Measurements from ENCODE around the gene TNIK.
"Not testable (repeated sequence)": the region's sequence is repeated elsewhere in the genome, so short reads cannot be mapped to it uniquely, and the experiment has no call there.

Gene TNIK

DNA sequence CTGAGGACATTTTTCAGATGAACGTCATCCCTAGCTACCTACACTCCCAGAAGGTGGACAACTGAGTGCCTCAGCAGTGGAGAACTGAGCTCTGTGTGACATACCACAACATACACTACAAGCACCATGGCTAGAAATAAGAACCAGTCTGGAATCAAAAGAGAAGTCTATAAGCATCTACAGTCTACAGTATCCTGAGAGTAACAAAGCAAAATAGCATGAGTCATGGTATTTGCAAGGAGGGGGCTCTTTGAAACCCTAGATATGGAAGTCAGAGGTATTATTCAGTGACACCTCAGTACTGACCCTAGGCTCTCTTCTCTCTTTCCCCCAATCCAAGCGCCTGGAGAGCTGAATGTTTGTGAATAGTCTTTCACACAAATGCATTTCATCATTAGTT is 87.5 kb downstream of the TNIK start:
- Mint-ChIP-seq H3K4me3 (no peak overlapping the region), H3K36me3 (ENCODE audit: low read depth) (peaks cover 11% of the 10 kb centered on the region), H3K4me1 (ENCODE audit: low read depth) (peaks cover 10% of the 10 kb centered on the region), H3K27ac (no peak overlapping the region), H3K27me3 (ENCODE audit: low read depth) (no peaks in the 10 kb centered on the region), H3K9me3 (no peaks in the 10 kb centered on the region)

DNA sequence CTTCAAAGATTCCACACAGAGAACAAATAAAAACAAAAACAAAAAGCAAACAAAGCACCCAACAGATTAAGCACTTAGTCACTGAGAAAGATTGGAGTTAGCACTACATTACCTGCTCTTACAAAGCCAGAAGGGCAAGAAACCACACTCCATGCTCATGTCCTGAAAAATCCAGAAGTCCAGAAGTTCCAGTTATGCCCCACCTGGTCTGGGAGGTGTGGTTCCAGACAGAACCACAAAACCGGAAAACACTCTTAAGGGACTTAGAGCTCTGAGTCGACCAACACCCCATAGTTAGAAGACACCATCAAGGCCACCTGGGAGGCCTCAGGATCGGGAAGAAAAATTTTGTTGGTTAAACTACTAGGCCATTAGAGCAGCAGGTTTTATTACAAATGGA is 88.9 kb downstream of the TNIK start:
- H3K27ac Mint-ChIP-seq, result no peak overlapping the region
- peaks cover 10% of the 10 kb centered on the region for H3K4me1 Mint-ChIP-seq (ENCODE audit: low read depth)
- no peaks in the 10 kb centered on the region for H3K27me3 Mint-ChIP-seq (ENCODE audit: low read depth)
- H3K36me3 Mint-ChIP-seq (ENCODE audit: low read depth), result peaks cover 11% of the 10 kb centered on the region
- H3K4me3 Mint-ChIP-seq, result no peak overlapping the region
- no peaks in the 10 kb centered on the region for H3K9me3 Mint-ChIP-seq

GRCh38 chr3:171369156-171369555 is 91.0 kb downstream of the TNIK start:
- H3K27ac Mint-ChIP-seq, result no peak overlapping the region
- H3K4me1 Mint-ChIP-seq (ENCODE audit: low read depth), result peaks cover 4% of the 10 kb centered on the region
- H3K36me3 Mint-ChIP-seq (ENCODE audit: low read depth), result peaks cover 11% of the 10 kb centered on the region
- H3K27me3 Mint-ChIP-seq (ENCODE audit: low read depth), result no peaks in the 10 kb centered on the region
- no peak overlapping the region for H3K4me3 Mint-ChIP-seq
- H3K9me3 Mint-ChIP-seq, result no peaks in the 10 kb centered on the region

- H3K27ac Mint-ChIP-seq; H3K4me1 Mint-ChIP-seq (ENCODE audit: low read depth); H3K4me3 Mint-ChIP-seq; H3K27me3 Mint-ChIP-seq (ENCODE audit: low read depth); H3K9me3 Mint-ChIP-seq: not testable (repeated sequence)
- peaks cover 11% of the 10 kb centered on the region for H3K36me3 Mint-ChIP-seq (ENCODE audit: low read depth)
Observed at GRCh38 chr3:171366738-171367137, 93.5 kb downstream of the TNIK start.

- Mint-ChIP-seq H3K9me3 (no peaks in the 10 kb centered on the region), H3K36me3 (ENCODE audit: low read depth) (peaks cover 11% of the 10 kb centered on the region), H3K27ac (no peak overlapping the region), H3K4me3 (no peak overlapping the region), H3K4me1 (ENCODE audit: low read depth) (peaks cover 2% of the 10 kb centered on the region), H3K27me3 (ENCODE audit: low read depth) (no peaks in the 10 kb centered on the region)
Observed at GRCh38 chr3:171366043-171366442, 94.2 kb downstream of the TNIK start.

- Mint-ChIP-seq H3K4me3 (no peak overlapping the region), H3K9me3 (no peaks in the 10 kb centered on the region), H3K4me1 (ENCODE audit: low read depth) (peaks cover 2% of the 10 kb centered on the region)
Observed at GRCh38 chr3:171365489-171365888, 94.7 kb downstream of the TNIK start.

GRCh38 chr3:171364500-171364899 is 95.7 kb downstream of the TNIK start:
- H3K27me3 Mint-ChIP-seq (ENCODE audit: low read depth), result no peaks in the 10 kb centered on the region
- peaks cover 11% of the 10 kb centered on the region for H3K36me3 Mint-ChIP-seq (ENCODE audit: low read depth)
- no peak overlapping the region for H3K27ac Mint-ChIP-seq
- peaks cover 2% of the 10 kb centered on the region for H3K4me1 Mint-ChIP-seq (ENCODE audit: low read depth)
- H3K4me3 Mint-ChIP-seq, result no peak overlapping the region
- no peaks in the 10 kb centered on the region for H3K9me3 Mint-ChIP-seq

More at GRCh38 chr3:171365489-171365888, 94.7 kb downstream of the TNIK start:
- Mint-ChIP-seq H3K27ac (no peak overlapping the region), H3K27me3 (ENCODE audit: low read depth) (no peaks in the 10 kb centered on the region), H3K36me3 (ENCODE audit: low read depth) (peaks cover 11% of the 10 kb centered on the region)

DNA sequence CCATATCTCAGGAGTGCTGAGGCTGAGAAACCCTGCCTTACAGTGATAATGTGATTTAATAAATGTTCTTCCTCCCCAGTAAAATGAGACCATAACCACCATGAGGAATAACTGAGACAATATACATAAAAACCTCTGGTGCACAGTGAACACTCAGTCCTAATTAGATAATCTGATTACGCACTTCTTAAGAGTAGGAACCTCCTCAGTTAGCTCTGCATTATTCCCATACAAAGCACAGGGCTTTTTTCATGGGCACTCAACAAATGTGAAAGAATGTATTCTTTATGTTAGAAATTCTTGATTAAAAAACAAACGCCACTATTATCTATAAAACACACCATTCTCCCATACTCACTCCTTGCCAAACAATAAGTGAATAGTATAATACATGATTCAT is 97.0 kb downstream of the TNIK start:
- Mint-ChIP-seq H3K27me3 (ENCODE audit: low read depth) (no peaks in the 10 kb centered on the region), H3K4me1 (ENCODE audit: low read depth) (peaks cover 6% of the 10 kb centered on the region), H3K27ac (no peak overlapping the region), H3K36me3 (ENCODE audit: low read depth) (peaks cover 4% of the 10 kb centered on the region), H3K4me3 (no peak overlapping the region), H3K9me3 (no peaks in the 10 kb centered on the region)

DNA sequence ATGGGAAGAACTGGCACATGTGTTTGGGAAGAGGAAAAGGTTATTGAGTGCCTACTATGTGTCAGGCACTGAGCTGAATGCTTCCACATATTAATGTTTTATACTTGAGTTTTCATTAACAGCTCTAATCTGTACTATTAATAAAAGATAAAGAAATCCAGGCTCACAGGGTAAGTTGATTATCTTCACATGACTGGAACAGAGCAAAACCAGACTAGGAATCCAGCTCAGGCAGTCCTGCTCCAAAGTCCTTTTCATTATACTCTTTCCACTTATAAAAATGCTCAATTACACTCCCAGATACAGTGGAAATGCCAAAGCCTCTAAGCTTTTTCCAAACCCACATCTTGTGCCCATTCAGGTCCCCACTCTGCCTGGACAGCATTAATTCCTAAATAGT is 97.6 kb downstream of the TNIK start:
- Mint-ChIP-seq H3K27ac (no peak overlapping the region), H3K36me3 (ENCODE audit: low read depth) (no peaks in the 10 kb centered on the region), H3K27me3 (ENCODE audit: low read depth) (no peaks in the 10 kb centered on the region), H3K4me1 (ENCODE audit: low read depth) (peaks cover 6% of the 10 kb centered on the region), H3K4me3 (no peak overlapping the region), H3K9me3 (no peaks in the 10 kb centered on the region)

DNA sequence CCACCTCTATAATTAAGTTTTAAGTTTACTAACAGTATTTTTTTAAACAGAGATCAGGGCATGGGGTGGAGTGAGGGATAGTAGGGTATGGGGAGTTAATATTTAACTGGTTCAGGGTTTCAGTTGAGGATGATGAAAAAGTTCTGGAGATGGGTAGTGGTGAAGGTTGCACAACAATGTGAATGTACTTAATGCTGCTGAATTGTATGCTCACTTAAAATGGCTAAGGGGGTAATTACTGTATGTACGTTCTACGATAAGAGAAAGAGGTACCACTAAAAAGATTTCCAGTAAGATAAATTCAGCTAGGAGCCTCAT is 101.4 kb downstream of the TNIK start:
- Mint-ChIP-seq H3K4me3 (no peak overlapping the region), H3K4me1 (ENCODE audit: low read depth) (peaks cover 8% of the 10 kb centered on the region), H3K36me3 (ENCODE audit: low read depth) (no peaks in the 10 kb centered on the region), H3K9me3 (no peaks in the 10 kb centered on the region), H3K27me3 (ENCODE audit: low read depth) (no peaks in the 10 kb centered on the region), H3K27ac (no peak overlapping the region)

- Mint-ChIP-seq H3K4me1 (ENCODE audit: low read depth) (peaks cover 8% of the 10 kb centered on the region), H3K27ac (no peak overlapping the region), H3K9me3 (no peaks in the 10 kb centered on the region), H3K36me3 (ENCODE audit: low read depth) (no peaks in the 10 kb centered on the region), H3K27me3 (ENCODE audit: low read depth) (no peaks in the 10 kb centered on the region), H3K4me3 (no peak overlapping the region)
Observed at GRCh38 chr3:171358181-171358880, 101.9 kb downstream of the TNIK start.

- no peak overlapping the region for H3K27ac Mint-ChIP-seq
- H3K9me3 Mint-ChIP-seq, result no peaks in the 10 kb centered on the region
- H3K4me3 Mint-ChIP-seq, result no peak overlapping the region
- no peaks in the 10 kb centered on the region for H3K36me3 Mint-ChIP-seq (ENCODE audit: low read depth)
- H3K4me1 Mint-ChIP-seq (ENCODE audit: low read depth), result peaks cover 8% of the 10 kb centered on the region
- no peaks in the 10 kb centered on the region for H3K27me3 Mint-ChIP-seq (ENCODE audit: low read depth)
Observed at GRCh38 chr3:171357721-171358120, 102.5 kb downstream of the TNIK start.

GRCh38 chr3:171356251-171356650 is 104.0 kb downstream of the TNIK start:
- Mint-ChIP-seq H3K4me1 (ENCODE audit: low read depth) (peaks cover 10% of the 10 kb centered on the region), H3K27ac (no peak overlapping the region), H3K4me3 (no peak overlapping the region), H3K27me3 (ENCODE audit: low read depth) (no peaks in the 10 kb centered on the region), H3K36me3 (ENCODE audit: low read depth) (no peaks in the 10 kb centered on the region), H3K9me3 (no peaks in the 10 kb centered on the region)

DNA sequence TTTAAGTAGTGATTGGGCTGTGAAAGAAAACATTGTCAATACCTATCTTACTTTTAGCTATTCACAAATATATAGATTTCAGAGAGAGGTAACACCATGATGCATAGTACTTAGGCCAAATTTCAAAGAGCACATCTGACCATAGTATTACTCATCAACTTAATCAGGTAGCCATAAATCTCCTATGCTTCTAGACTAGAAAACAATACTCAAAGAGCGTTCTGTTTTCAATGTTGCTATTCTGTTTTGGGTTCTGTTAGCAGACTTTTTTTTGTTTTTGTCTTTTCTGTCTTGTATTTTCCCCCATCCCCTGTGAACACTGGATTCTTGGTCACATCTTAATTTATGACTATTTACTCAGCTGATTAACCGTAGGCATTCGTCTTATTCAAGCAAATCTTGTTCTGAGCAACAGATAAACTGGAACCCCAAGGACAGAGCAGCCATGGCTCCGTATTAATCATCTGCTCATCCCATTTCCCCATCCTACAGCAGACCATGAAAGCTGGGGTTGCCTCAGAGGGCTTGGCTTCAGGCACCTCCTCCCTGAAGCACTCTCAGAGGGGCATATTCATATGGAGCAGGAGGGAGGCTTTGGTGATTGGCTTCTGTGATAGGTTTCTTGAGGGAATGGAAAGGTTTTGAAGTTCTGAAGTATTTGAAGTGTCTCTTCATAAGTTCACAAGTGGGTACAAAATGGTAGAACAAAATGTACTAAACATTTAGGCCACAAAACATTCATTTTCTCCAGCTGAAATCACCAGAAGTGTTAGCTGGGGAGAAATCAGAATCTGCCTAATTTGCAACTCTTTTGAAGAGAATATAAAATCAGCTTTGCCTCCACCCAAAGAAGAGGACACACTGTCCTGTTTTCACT is 105.3 kb downstream of the TNIK start:
- no peak overlapping the region for H3K27ac Mint-ChIP-seq
- H3K4me1 Mint-ChIP-seq (ENCODE audit: low read depth), result peaks cover 10% of the 10 kb centered on the region
- H3K4me3 Mint-ChIP-seq, result no peak overlapping the region
- no peaks in the 10 kb centered on the region for H3K27me3 Mint-ChIP-seq (ENCODE audit: low read depth)
- H3K9me3 Mint-ChIP-seq, result no peaks in the 10 kb centered on the region
- H3K36me3 Mint-ChIP-seq (ENCODE audit: low read depth), result no peaks in the 10 kb centered on the region

DNA sequence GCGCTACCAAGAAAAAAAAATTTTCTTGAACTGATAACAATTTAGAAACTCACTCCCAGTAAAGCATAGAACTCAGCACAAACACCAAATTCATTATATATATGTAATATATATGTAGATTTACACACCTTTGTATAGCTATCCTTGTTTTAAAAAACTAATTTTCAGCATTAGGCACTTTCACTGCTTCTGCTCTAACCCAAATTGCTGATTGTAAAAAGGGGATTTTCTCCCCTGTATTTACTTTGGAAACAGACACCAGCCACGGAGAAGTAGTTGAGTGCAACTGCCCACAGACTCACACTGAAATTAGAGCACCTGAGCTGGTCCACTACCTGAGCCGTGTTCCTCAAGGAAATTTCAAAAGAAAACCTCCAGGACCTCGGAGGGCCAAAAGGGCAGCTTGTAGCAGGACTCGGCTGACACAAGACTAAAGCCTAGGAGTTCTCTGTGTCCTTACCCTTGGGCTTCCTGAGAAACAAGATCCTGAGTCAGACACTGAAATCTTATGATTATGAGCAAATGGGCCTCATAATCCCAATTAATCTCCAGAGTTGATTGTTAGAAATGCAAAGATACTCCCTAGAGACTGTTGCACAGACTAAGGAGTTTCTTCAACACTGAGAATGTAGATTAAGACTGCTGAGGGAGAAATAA is 106.0 kb downstream of the TNIK start:
- H3K4me1 Mint-ChIP-seq (ENCODE audit: low read depth), result peaks cover 11% of the 10 kb centered on the region
- H3K4me3 Mint-ChIP-seq, result no peak overlapping the region
- H3K36me3 Mint-ChIP-seq (ENCODE audit: low read depth), result peaks cover under 1% of the 10 kb centered on the region
- H3K9me3 Mint-ChIP-seq, result no peaks in the 10 kb centered on the region
- H3K27ac Mint-ChIP-seq, result no peak overlapping the region
- H3K27me3 Mint-ChIP-seq (ENCODE audit: low read depth), result no peaks in the 10 kb centered on the region
